ENCODE data around the gene TMEM163. TPM values are rescaled to one million over a fixed set of nuclear protein-coding genes. Genes with fewer than 3 reads are reported as not detected.

TMEM163 gene
- total RNA-seq, 1 experiment from 2014 or later = 0.94 TPM

DNA sequence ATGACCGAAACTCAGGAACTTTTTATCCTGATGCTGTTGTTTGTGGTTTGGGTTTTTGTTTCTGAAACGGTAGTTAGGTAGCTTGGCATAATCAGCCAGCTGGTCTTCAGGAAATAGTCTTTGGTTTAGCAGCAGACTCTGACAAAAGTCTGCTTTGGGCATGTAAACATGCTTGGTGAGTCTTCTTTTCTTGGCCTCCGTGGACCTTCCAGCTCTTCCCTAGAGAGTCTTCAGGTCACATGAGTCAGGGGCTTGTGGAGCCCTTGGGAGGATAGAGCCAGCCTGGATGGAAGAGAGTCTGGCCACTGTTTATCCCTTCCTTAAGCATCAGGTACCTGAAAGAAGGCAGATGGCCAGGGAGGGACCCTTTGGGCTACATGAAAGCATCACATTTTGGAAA lies 310.4 kb downstream of the TMEM163 start (continued):
- TF ChIP-seq, protein P1, sequence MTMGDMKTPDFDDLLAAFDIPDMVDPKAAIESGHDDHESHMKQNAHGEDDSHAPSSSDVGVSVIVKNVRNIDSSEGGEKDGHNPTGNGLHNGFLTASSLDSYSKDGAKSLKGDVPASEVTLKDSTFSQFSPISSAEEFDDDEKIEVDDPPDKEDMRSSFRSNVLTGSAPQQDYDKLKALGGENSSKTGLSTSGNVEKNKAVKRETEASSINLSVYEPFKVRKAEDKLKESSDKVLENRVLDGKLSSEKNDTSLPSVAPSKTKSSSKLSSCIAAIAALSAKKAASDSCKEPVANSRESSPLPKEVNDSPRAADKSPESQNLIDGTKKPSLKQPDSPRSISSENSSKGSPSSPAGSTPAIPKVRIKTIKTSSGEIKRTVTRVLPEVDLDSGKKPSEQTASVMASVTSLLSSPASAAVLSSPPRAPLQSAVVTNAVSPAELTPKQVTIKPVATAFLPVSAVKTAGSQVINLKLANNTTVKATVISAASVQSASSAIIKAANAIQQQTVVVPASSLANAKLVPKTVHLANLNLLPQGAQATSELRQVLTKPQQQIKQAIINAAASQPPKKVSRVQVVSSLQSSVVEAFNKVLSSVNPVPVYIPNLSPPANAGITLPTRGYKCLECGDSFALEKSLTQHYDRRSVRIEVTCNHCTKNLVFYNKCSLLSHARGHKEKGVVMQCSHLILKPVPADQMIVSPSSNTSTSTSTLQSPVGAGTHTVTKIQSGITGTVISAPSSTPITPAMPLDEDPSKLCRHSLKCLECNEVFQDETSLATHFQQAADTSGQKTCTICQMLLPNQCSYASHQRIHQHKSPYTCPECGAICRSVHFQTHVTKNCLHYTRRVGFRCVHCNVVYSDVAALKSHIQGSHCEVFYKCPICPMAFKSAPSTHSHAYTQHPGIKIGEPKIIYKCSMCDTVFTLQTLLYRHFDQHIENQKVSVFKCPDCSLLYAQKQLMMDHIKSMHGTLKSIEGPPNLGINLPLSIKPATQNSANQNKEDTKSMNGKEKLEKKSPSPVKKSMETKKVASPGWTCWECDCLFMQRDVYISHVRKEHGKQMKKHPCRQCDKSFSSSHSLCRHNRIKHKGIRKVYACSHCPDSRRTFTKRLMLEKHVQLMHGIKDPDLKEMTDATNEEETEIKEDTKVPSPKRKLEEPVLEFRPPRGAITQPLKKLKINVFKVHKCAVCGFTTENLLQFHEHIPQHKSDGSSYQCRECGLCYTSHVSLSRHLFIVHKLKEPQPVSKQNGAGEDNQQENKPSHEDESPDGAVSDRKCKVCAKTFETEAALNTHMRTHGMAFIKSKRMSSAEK (CRISPR knock-in tag; IDR thresholded peaks at IDR 0.05; ENCODE audit: borderline replicate concordance) = no peak
- TF ChIP-seq HMGA2 (CRISPR knock-in tag; IDR thresholded peaks at IDR 0.05) = no peak
- TF ChIP-seq, protein P2, sequence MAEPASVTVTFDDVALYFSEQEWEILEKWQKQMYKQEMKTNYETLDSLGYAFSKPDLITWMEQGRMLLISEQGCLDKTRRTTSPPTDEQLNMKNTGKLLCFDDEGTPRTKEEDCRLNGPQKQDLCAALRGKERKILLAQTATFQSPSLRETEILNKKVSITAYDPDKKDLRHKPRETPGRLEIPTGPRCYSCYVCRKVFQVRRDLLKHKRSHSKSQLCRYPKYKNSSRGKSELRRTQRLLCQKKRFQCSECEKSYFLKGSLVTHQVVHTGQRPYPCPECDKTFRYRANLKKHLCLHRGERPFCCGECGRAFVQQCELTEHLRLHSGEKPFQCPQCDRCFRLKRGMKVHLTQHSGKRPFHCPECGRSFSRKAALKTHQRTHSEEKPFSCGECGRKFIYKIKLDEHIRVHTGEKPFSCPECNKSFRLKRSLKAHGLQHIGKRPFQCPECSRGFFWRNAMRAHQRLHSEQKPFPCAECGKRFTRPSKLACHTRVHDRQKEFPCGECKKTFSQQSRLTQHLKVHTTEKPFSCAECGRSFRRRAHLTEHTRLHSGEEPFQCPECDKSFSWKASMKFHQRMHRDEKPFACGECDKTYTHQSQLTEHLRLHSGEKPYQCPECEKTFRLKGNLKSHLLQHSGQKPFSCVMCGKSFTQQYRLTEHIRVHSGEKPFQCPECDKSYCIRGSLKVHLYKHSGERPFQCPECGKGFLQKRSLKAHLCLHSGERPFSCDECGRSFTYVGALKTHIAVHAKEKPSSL (CRISPR knock-in tag; conservative IDR thresholded peaks at IDR 0.05) = no peak

DNA sequence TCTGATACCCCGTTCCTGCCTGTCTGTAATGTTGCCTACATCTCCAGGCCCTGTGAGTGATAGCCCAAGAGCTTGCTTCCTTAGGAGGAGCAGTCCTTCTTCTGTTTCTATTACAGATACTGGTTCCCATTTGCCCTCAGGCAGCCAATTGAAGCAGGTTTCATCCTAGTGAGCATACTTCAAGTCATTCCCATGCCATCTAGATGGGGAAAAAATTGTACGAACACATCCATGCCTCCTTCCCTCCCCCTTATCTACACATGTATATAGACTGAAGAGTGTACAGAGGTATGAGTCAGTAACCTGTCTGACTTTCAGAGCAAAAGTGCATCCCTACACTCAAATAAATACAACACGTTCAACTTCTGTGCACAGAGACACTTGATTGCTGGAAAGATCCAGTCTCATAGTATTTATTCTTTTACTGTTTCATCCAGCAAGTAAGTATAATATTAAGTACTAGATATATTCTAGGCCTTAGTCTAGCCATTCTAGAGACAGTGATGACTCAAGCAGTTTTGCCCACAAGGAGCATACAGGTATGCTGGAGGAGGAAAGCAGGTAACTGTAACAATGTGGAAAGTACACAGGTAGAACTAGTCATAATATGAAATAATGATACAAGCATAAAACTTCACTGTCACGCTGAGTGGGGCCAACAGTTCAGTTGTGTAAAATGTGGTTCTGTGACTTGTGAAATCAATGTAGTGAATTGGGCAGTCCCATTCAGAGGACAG lies 311.5 kb downstream of the TMEM163 start:
- TF ChIP-seq, protein P3, sequence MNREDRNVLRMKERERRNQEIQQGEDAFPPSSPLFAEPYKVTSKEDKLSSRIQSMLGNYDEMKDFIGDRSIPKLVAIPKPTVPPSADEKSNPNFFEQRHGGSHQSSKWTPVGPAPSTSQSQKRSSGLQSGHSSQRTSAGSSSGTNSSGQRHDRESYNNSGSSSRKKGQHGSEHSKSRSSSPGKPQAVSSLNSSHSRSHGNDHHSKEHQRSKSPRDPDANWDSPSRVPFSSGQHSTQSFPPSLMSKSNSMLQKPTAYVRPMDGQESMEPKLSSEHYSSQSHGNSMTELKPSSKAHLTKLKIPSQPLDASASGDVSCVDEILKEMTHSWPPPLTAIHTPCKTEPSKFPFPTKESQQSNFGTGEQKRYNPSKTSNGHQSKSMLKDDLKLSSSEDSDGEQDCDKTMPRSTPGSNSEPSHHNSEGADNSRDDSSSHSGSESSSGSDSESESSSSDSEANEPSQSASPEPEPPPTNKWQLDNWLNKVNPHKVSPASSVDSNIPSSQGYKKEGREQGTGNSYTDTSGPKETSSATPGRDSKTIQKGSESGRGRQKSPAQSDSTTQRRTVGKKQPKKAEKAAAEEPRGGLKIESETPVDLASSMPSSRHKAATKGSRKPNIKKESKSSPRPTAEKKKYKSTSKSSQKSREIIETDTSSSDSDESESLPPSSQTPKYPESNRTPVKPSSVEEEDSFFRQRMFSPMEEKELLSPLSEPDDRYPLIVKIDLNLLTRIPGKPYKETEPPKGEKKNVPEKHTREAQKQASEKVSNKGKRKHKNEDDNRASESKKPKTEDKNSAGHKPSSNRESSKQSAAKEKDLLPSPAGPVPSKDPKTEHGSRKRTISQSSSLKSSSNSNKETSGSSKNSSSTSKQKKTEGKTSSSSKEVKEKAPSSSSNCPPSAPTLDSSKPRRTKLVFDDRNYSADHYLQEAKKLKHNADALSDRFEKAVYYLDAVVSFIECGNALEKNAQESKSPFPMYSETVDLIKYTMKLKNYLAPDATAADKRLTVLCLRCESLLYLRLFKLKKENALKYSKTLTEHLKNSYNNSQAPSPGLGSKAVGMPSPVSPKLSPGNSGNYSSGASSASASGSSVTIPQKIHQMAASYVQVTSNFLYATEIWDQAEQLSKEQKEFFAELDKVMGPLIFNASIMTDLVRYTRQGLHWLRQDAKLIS (CRISPR knock-in tag; IDR thresholded peaks at IDR 0.05; ENCODE audit: borderline replicate concordance) = no peak
- TF ChIP-seq, protein P4, sequence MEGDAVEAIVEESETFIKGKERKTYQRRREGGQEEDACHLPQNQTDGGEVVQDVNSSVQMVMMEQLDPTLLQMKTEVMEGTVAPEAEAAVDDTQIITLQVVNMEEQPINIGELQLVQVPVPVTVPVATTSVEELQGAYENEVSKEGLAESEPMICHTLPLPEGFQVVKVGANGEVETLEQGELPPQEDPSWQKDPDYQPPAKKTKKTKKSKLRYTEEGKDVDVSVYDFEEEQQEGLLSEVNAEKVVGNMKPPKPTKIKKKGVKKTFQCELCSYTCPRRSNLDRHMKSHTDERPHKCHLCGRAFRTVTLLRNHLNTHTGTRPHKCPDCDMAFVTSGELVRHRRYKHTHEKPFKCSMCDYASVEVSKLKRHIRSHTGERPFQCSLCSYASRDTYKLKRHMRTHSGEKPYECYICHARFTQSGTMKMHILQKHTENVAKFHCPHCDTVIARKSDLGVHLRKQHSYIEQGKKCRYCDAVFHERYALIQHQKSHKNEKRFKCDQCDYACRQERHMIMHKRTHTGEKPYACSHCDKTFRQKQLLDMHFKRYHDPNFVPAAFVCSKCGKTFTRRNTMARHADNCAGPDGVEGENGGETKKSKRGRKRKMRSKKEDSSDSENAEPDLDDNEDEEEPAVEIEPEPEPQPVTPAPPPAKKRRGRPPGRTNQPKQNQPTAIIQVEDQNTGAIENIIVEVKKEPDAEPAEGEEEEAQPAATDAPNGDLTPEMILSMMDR (IDR thresholded peaks at IDR 0.05) = no peak
- TF ChIP-seq, protein P5, sequence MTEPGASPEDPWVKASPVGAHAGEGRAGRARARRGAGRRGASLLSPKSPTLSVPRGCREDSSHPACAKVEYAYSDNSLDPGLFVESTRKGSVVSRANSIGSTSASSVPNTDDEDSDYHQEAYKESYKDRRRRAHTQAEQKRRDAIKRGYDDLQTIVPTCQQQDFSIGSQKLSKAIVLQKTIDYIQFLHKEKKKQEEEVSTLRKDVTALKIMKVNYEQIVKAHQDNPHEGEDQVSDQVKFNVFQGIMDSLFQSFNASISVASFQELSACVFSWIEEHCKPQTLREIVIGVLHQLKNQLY (CRISPR knock-in tag; IDR thresholded peaks at IDR 0.05) = no peak
- CTCF ChIA-PET = interaction anchor here (1.4 kb wide), 1 partner anchor 44 kb away, joined by 4 read pairs; no protein-coding TSS in a partner anchor
- H3K36me3 Mint-ChIP-seq = peaks cover 9% of the 10 kb centered on the region
- no peaks in the 10 kb centered on the region for H3K9me3 Mint-ChIP-seq
- no peak overlapping the region for H3K27ac Mint-ChIP-seq
- H3K4me1 Mint-ChIP-seq = peaks cover 13% of the 10 kb centered on the region
- DNase-seq (ENCODE audit: low spot score) (no peak), ATAC-seq (no peak)
- H3K4me3 Mint-ChIP-seq = no peak overlapping the region
- POLR2A ChIA-PET = interaction anchor here (0.5 kb wide), 1 partner anchor 1275 kb away, joined by 3 read pairs; no protein-coding TSS in a partner anchor
- no peaks in the 10 kb centered on the region for H3K27me3 Mint-ChIP-seq (ENCODE audit: low read depth)

DNA sequence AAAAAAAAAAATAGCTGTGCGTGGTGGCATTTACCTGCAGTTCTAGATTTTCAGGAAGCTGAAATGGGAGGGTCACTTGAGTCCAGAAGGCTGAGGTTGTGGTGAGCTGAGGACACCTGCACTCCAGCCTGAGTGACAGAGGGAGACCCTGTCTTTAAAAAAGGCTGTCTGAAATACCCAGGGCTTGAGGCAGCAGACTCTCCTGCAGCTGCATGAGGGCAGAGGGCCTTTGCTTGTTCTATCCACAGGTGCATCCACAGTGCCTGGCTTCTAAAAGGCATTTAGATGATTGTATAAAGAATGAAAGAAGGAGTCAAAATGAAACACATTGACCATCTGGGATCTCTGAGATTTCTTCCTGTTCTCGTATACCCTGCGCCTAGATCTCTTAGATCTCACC lies 312.1 kb downstream of the TMEM163 start:
- DNase-seq (ENCODE audit: low spot score) (no peak), ATAC-seq (no peak)
- Mint-ChIP-seq H3K4me3 (no peak overlapping the region), H3K9me3 (no peaks in the 10 kb centered on the region), H3K36me3 (peaks cover 9% of the 10 kb centered on the region), H3K27ac (no peak overlapping the region), H3K4me1 (peaks cover 9% of the 10 kb centered on the region), H3K27me3 (ENCODE audit: low read depth) (no peaks in the 10 kb centered on the region)
- POLR2A ChIA-PET = no interaction called here
- CTCF ChIA-PET = interaction anchor here (0.8 to 1.4 kb wide), 2 partner anchors 15 to 44 kb away, joined by 3 to 4 read pairs; no protein-coding TSS in a partner anchor
- TF ChIP-seq, protein P6, sequence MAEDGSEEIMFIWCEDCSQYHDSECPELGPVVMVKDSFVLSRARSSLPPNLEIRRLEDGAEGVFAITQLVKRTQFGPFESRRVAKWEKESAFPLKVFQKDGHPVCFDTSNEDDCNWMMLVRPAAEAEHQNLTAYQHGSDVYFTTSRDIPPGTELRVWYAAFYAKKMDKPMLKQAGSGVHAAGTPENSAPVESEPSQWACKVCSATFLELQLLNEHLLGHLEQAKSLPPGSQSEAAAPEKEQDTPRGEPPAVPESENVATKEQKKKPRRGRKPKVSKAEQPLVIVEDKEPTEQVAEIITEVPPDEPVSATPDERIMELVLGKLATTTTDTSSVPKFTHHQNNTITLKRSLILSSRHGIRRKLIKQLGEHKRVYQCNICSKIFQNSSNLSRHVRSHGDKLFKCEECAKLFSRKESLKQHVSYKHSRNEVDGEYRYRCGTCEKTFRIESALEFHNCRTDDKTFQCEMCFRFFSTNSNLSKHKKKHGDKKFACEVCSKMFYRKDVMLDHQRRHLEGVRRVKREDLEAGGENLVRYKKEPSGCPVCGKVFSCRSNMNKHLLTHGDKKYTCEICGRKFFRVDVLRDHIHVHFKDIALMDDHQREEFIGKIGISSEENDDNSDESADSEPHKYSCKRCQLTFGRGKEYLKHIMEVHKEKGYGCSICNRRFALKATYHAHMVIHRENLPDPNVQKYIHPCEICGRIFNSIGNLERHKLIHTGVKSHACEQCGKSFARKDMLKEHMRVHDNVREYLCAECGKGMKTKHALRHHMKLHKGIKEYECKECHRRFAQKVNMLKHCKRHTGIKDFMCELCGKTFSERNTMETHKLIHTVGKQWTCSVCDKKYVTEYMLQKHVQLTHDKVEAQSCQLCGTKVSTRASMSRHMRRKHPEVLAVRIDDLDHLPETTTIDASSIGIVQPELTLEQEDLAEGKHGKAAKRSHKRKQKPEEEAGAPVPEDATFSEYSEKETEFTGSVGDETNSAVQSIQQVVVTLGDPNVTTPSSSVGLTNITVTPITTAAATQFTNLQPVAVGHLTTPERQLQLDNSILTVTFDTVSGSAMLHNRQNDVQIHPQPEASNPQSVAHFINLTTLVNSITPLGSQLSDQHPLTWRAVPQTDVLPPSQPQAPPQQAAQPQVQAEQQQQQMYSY (CRISPR knock-in tag; IDR thresholded peaks at IDR 0.05) = no peak
- TF ChIP-seq, protein P7, sequence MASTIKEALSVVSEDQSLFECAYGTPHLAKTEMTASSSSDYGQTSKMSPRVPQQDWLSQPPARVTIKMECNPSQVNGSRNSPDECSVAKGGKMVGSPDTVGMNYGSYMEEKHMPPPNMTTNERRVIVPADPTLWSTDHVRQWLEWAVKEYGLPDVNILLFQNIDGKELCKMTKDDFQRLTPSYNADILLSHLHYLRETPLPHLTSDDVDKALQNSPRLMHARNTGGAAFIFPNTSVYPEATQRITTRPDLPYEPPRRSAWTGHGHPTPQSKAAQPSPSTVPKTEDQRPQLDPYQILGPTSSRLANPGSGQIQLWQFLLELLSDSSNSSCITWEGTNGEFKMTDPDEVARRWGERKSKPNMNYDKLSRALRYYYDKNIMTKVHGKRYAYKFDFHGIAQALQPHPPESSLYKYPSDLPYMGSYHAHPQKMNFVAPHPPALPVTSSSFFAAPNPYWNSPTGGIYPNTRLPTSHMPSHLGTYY (CRISPR knock-in tag; IDR thresholded peaks at IDR 0.05) = no peak
- TF ChIP-seq FOXP1 (CRISPR knock-in tag; IDR thresholded peaks at IDR 0.05; ENCODE audit: borderline replicate concordance) = no peak
- no peak for TF ChIP-seq CREB1 (CRISPR knock-in tag; IDR thresholded peaks at IDR 0.05)

Measured in WTC11 (cell line).